Measurements from ENCODE around the gene ZNF500.

Gene ZNF500

DNA sequence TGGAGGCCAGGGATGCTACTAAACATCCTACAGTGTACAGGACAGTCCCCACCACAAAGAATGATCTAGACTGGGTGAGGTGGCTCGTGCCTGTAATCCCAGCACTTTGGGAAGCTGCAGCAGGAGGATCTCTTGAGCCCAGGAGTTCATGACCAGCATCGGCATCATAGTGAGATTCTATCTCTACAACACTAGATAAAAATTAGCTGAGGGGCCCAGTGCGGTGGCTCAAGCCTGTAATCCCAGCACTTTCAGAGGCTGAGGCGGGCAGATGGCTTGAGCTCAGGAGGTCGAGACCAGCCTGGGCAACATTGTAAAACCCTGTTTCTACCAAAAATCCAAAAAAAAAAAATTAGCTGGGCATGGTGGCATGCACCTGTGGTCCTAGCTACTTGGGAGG, 5.4 kb upstream of the ZNF500 start:
- Histone ChIP-seq H3K4me1 (ENCODE audit: control insufficient read depth, insufficient read depth, low read length) (no peaks in the 10 kb centered on the region), H3K27me3 (ENCODE audit: control insufficient read depth, insufficient read depth, low read length, poor library complexity, severe bottlenecking) (no peaks in the 10 kb centered on the region), H3K27ac (ENCODE audit: insufficient read depth, low read depth, low read length, poor library complexity, severe bottlenecking) (no peak overlapping the region), H3K36me3 (ENCODE audit: control insufficient read depth, insufficient read depth, low read length) (no peaks in the 10 kb centered on the region), H3K4me3 (ENCODE audit: insufficient read depth, low read depth, low read length) (no peak overlapping the region), H3K9me3 (ENCODE audit: control insufficient read depth, low read length) (no peaks in the 10 kb centered on the region)
- 92 to 97% methylated on average over 5 of the region's 5 CpGs for WGBS, 2 experiments

DNA sequence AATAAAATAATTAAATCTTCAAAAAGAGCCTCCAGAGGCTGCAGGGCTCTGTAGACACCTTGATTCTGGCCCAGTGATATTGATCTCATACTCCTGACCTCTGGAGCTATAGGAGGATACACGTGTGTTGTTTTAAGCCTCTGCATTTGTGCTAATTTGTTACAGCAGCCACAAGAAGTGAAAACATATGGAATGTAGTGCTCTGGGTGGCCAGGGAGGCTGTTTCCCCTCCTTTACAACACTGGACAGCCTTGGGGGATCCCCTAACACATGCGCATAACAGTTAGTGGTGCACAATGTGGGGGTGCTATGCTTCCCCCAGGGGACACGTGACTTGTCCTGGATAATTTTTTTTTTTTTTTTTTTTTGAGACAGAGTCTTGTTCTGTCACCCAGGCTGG, 4.7 kb upstream of the ZNF500 start:
- WGBS, 2 experiments = 89 to 90% methylated on average over 3 of the region's 3 CpGs
- no peak overlapping the region for H3K4me3 ChIP-seq (ENCODE audit: insufficient read depth, low read depth, low read length)
- H3K36me3 ChIP-seq (ENCODE audit: control insufficient read depth, insufficient read depth, low read length) = no peaks in the 10 kb centered on the region

DNA sequence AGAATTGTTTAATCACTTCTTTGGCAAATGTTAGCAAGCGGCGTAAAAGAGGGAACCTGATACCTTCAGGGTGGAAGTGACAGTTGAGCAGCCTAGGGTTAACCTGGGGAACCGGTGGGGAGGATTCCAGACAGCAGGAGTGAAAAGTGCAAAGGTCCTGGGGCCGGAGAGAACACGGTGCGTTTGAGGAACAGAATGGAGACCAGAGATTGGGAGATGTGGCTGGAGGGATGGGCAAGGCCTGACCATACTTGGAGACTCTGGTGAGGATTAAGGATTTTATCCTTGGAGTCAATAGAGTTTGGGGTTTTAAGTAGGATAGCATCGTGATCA, 2.3 kb upstream of the ZNF500 start:
- Histone ChIP-seq H3K36me3 (ENCODE audit: control insufficient read depth, insufficient read depth, low read length) (peaks cover 1% of the 10 kb centered on the region), H3K4me3 (ENCODE audit: insufficient read depth, low read depth, low read length) (peak overlapping the region; percentile 33), H3K9me3 (ENCODE audit: control insufficient read depth, low read length) (no peaks in the 10 kb centered on the region), H3K27ac (ENCODE audit: insufficient read depth, low read depth, low read length, poor library complexity, severe bottlenecking) (no peak overlapping the region), H3K27me3 (ENCODE audit: control insufficient read depth, insufficient read depth, low read length, poor library complexity, severe bottlenecking) (no peaks in the 10 kb centered on the region), H3K4me1 (ENCODE audit: control insufficient read depth, insufficient read depth, low read length) (peaks cover 3% of the 10 kb centered on the region)
- WGBS, 2 experiments = 89 to 94% methylated on average over 7 of the region's 7 CpGs

More for the DNA sequence above, 4.7 kb upstream of the ZNF500 start:
- H3K27me3 ChIP-seq (ENCODE audit: control insufficient read depth, insufficient read depth, low read length, poor library complexity, severe bottlenecking) = no peaks in the 10 kb centered on the region
- H3K4me1 ChIP-seq (ENCODE audit: control insufficient read depth, insufficient read depth, low read length) = no peaks in the 10 kb centered on the region
- no peak overlapping the region for H3K27ac ChIP-seq (ENCODE audit: insufficient read depth, low read depth, low read length, poor library complexity, severe bottlenecking)
- no peaks in the 10 kb centered on the region for H3K9me3 ChIP-seq (ENCODE audit: control insufficient read depth, low read length)

DNA sequence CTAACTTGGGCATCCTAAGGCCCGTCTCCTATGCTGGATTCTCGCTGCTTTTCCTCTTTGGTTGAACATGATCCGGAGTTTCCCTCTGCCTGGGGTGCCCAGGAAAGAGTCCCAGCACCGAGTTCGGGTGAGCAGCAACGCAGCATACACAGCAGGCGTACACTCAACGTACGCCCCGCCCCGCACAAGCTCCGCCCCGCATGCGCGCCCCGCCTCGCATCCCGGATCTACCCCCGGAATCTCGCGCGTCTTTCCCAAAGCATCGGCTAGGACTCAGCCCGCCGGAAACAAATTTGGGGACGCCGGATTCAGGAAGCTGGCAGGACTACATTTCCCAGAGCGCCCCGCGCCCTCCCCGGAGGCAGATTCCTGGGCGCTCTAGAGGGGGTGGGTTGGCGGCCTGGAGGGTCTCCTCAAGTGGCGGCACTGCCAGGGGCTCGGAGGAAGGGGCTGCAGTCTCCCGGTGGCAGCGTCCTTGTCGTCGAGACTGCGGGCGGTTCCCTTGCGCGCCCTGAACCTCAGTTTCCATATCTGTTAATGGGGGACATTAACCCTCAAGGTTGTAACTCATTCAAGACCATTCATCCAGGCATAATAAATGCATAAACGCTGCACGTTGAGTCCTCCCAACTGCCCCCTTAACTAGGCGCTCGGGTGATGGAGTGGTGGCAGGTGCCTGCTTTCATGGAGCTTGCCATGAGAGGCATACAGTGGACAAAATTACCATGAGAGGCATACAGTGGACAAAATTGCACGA, 1.8 kb upstream of the ZNF500 start:
- Histone ChIP-seq H3K9me3 (ENCODE audit: control insufficient read depth, low read length) (no peaks in the 10 kb centered on the region), H3K4me1 (ENCODE audit: control insufficient read depth, insufficient read depth, low read length) (peaks cover 3% of the 10 kb centered on the region), H3K36me3 (ENCODE audit: control insufficient read depth, insufficient read depth, low read length) (peaks cover 6% of the 10 kb centered on the region), H3K27me3 (ENCODE audit: control insufficient read depth, insufficient read depth, low read length, poor library complexity, severe bottlenecking) (no peaks in the 10 kb centered on the region), H3K4me3 (ENCODE audit: insufficient read depth, low read depth, low read length) (peak overlapping the region; percentile 33), H3K27ac (ENCODE audit: insufficient read depth, low read depth, low read length, poor library complexity, severe bottlenecking) (no peak overlapping the region)
- WGBS, 2 experiments = 10 to 12% methylated on average over 48 of the region's 48 CpGs

DNA sequence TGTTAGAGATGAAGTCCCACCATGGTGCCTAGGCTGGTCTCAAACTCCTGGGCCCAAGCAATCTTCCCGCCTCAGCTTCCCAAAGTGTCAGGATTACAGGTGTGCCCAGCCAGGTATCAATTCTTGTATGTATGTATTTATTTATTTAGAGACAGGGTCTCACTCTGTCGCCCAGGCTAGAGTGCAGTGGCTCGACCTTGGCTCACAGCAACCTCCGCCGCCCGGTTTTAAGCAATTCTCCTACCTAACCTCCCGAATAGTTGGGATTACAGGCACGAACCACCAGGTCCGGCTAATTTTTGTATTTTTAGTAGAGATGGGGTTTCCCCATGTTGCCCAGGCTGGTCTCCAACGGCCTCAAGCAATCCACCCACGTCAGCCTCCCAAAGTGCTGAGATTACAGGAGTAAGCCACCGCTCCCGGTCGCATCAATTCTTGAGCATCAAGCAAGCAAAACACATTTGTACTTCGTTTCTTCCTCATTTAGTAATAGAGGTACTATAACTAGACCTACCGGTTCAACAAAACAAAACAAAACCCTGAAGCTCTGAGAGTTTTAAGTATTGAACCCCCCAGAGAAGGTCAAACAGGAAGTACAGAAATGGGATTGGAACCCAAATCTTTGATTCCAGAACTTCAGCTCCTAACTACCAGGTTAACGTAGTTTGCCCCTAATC, 1.0 kb upstream of the ZNF500 start:
- Histone ChIP-seq H3K27me3 (ENCODE audit: control insufficient read depth, insufficient read depth, low read length, poor library complexity, severe bottlenecking) (no peaks in the 10 kb centered on the region), H3K27ac (ENCODE audit: insufficient read depth, low read depth, low read length, poor library complexity, severe bottlenecking) (no peak overlapping the region), H3K4me3 (ENCODE audit: insufficient read depth, low read depth, low read length) (peak overlapping the region; percentile 33), H3K9me3 (ENCODE audit: control insufficient read depth, low read length) (no peaks in the 10 kb centered on the region), H3K36me3 (ENCODE audit: control insufficient read depth, insufficient read depth, low read length) (peaks cover 11% of the 10 kb centered on the region), H3K4me1 (ENCODE audit: control insufficient read depth, insufficient read depth, low read length) (peaks cover 3% of the 10 kb centered on the region)
- 83 to 88% methylated on average over 17 of the region's 17 CpGs for WGBS, 2 experiments

DNA sequence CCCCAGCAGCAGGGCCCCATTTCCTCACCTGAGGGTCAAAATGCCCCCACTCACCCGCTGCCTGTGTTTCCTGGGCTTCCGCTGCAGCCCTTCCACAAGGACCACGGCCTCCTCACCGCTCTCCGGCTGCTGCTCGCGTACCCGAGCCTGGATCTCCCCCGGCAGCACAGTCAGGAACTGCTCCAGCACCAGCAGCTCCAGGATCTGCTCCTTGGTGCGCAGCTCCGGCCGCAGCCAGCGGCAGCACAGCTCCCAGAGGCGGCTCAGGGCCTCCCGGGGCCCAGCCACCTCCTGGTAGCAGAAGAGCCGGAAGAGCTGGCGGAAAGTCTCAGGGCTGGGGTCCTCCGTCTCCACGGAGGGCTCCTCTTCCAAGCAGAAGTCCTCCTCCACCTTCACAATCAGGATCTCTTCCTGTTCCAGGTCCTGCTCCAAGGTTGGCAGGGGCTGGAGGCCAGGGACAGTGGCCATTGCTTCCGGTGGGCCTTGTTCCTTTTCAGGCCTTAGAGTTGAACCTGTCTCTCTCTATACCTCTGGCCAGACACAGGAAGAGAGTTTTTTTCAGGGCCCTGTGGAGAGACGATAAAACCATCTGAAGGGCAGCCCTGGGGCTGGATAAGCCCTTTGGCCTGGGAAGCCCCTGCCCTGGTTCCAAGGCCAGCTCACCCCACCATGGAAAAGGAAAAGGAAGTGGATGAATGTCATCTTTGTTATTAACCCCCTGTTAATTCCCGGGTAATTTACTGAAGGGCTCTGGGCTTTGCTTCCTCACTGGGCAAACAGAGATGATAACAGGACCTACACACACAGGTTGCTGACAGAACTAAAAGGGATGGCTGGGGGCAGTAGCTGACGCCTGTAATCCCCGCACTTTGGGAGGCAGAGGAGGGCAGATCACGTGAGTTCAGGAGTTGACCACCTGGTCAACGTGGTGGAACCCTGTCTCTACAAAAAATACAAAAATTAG, 1.2 kb downstream of the ZNF500 start:
- Histone ChIP-seq H3K9me3 (ENCODE audit: control insufficient read depth, low read length) (no peaks in the 10 kb centered on the region), H3K36me3 (ENCODE audit: control insufficient read depth, insufficient read depth, low read length) (peaks cover 20% of the 10 kb centered on the region), H3K27me3 (ENCODE audit: control insufficient read depth, insufficient read depth, low read length, poor library complexity, severe bottlenecking) (no peaks in the 10 kb centered on the region), H3K27ac (ENCODE audit: insufficient read depth, low read depth, low read length, poor library complexity, severe bottlenecking) (no peak overlapping the region), H3K4me1 (ENCODE audit: control insufficient read depth, insufficient read depth, low read length) (peaks cover 3% of the 10 kb centered on the region), H3K4me3 (ENCODE audit: insufficient read depth, low read depth, low read length) (peak overlapping the region; percentile 93)
- 86% methylated on average over 26 of the region's 26 CpGs for WGBS, 2 experiments

DNA sequence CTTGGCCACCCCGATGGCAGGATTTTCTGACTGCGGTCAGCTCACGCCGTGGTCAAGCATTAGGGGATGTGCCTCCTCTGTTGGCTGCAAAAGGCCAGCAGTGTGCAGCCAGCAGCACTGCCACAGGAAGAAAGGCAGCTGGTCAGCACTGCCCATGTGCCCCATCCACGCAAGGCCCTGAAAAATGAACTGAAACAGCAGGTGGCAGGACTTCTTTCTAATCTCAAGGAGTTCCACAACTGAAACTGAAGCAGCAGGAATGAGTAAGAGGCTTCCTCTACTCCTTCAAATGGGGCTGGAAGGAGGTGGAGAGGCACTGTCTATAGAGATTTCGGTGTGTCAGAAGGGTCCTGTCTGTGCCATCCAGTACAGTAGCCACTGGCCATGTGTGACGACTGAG, 3.2 kb downstream of the ZNF500 start:
- Histone ChIP-seq H3K27me3 (ENCODE audit: control insufficient read depth, insufficient read depth, low read length, poor library complexity, severe bottlenecking) (no peaks in the 10 kb centered on the region), H3K9me3 (ENCODE audit: control insufficient read depth, low read length) (no peaks in the 10 kb centered on the region), H3K36me3 (ENCODE audit: control insufficient read depth, insufficient read depth, low read length) (peaks cover 33% of the 10 kb centered on the region), H3K4me3 (ENCODE audit: insufficient read depth, low read depth, low read length) (no peak overlapping the region), H3K4me1 (ENCODE audit: control insufficient read depth, insufficient read depth, low read length) (peaks cover 3% of the 10 kb centered on the region), H3K27ac (ENCODE audit: insufficient read depth, low read depth, low read length, poor library complexity, severe bottlenecking) (no peak overlapping the region)
- 94 to 95% methylated on average over 7 of the region's 7 CpGs for WGBS, 2 experiments

DNA sequence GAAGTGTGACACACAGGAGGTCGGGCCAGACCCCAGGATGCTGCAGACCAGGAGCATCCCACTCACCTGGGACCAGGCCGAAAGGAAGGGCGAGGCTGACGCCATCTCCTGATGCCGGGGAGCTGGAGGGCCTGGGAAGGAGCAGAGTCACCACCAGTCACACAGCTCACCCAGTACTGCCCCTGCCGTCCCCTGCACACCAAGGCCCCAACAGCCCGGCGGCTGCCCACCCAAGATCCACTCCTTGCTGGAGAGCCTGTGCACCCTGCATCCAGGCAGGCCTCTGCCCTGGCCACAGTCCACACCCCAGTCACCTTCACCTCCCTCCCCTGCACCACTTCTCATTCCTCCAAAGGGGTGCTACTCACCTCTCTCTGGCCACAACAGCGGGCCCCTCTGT, 4.8 kb downstream of the ZNF500 start:
- Histone ChIP-seq H3K4me3 (ENCODE audit: insufficient read depth, low read depth, low read length) (no peak overlapping the region), H3K9me3 (ENCODE audit: control insufficient read depth, low read length) (no peaks in the 10 kb centered on the region), H3K36me3 (ENCODE audit: control insufficient read depth, insufficient read depth, low read length) (peaks cover 41% of the 10 kb centered on the region), H3K4me1 (ENCODE audit: control insufficient read depth, insufficient read depth, low read length) (peaks cover 3% of the 10 kb centered on the region), H3K27me3 (ENCODE audit: control insufficient read depth, insufficient read depth, low read length, poor library complexity, severe bottlenecking) (no peaks in the 10 kb centered on the region), H3K27ac (ENCODE audit: insufficient read depth, low read depth, low read length, poor library complexity, severe bottlenecking) (no peak overlapping the region)
- WGBS, 2 experiments = 93 to 96% methylated on average over 9 of the region's 9 CpGs

DNA sequence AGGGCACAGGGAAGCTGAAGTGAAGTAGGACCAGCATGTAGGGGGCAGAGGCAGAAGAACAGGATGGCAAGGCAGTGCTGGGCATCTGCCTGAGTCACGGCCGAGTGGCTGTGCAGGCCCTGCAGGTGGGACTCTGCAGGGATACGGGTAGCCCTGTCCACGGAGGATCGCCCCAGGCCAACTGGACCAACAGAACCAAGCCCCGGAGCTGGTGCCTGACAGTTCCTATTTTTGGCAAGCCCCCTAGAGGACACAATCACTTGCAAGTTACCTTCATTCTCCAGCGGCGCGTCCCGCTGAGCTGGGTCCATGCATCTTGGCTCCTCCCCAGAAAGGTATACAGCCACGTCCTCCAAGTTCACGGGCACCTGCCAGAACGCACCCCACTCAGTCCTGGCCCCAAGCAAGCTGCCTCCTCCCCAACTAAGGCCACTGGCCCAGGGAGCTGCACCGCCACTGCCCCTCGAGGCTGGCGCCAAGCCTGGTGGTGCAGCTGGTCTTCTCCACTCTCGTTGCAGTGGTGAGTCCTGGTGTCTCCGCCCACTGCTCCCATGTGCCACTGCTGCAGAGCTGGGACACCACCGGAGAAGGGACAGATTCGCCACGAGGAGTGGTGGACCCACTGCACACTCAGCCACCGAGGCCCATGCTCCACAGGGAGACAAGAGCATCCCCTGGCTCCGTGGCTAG, 6.6 kb downstream of the ZNF500 start:
- WGBS, 2 experiments = 94 to 96% methylated on average over 23 of the region's 23 CpGs
- Histone ChIP-seq H3K27me3 (ENCODE audit: control insufficient read depth, insufficient read depth, low read length, poor library complexity, severe bottlenecking) (no peaks in the 10 kb centered on the region), H3K27ac (ENCODE audit: insufficient read depth, low read depth, low read length, poor library complexity, severe bottlenecking) (no peak overlapping the region), H3K4me1 (ENCODE audit: control insufficient read depth, insufficient read depth, low read length) (no peaks in the 10 kb centered on the region), H3K4me3 (ENCODE audit: insufficient read depth, low read depth, low read length) (no peak overlapping the region), H3K36me3 (ENCODE audit: control insufficient read depth, insufficient read depth, low read length) (peaks cover 52% of the 10 kb centered on the region), H3K9me3 (ENCODE audit: control insufficient read depth, low read length) (no peaks in the 10 kb centered on the region)
